IMR-90 (cell line): Measurements from ENCODE around the gene SNRNP40. TPM values are rescaled to one million over a fixed set of nuclear protein-coding genes. Genes with fewer than 3 reads are reported as not detected.

ENCODE experiments used
- ATAC-seq: fragments of 200-7000 bp; cut with Tn5 transposase; 2 replicates; pipeline ENCODE4 v1.9.1; 2020; ENCODE audit warnings: low read depth, mild to moderate bottlenecking, moderate library complexity
- BruUV-seq: library from RNA; stranded (reverse); fragments of 400-500 nt; replicated peaks from 2 replicates; lab custom pipeline; 2021; lab: Mats Ljungman, UMichigan
- CTCF ChIA-PET: fragments of 300-600 bp; formaldehyde crosslinking; extraction: SDS; loops from one replicate; lab custom pipeline; 2021; ENCODE audit warnings: antibody characterized with exemption; lab: Yijun Ruan, JAX
- POLR2A ChIA-PET: fragments of 300-600 bp; sonication (Branson Sonifier 250); formaldehyde crosslinking; loops from one replicate; lab custom pipeline; 2022; ENCODE audit warnings: antibody characterized with exemption; ENCODE audit not compliant: unreplicated experiment; lab: Charles Lee
- DNase-seq: peaks from one replicate; pipeline ENCODE4 v3.0.0; 2013
- H2AFZ ChIP-seq: replicated peaks from 2 replicates; pipeline ENCODE3; 2013; ENCODE audit warnings: low read length, mild to moderate bottlenecking; ENCODE audit not compliant: poor library complexity
- H2AK5ac ChIP-seq: 2 replicates; pipeline ENCODE4 v1.6.1; 2013; ENCODE audit warnings: low read depth, low read length, inconsistent platforms
- H2AK9ac ChIP-seq: replicated peaks from 2 replicates; pipeline ENCODE3; 2013; ENCODE audit warnings: mild to moderate bottlenecking, low read depth, low read length, moderate library complexity; ENCODE audit not compliant: poor library complexity
- H2BK120ac ChIP-seq: 2 replicates; pipeline ENCODE4 v1.6.1; 2013; ENCODE audit warnings: low read depth, low read length, inconsistent platforms
- H2BK15ac ChIP-seq: 3 replicates; pipeline ENCODE4 v1.6.1; 2013; ENCODE audit warnings: low read depth, low read length, inconsistent platforms
- H2BK20ac ChIP-seq: 2 replicates; pipeline ENCODE4 v1.6.1; 2013; ENCODE audit warnings: low read depth, mild to moderate bottlenecking, inconsistent platforms, low read length, moderate library complexity
- H2BK5ac ChIP-seq: 2 replicates; pipeline ENCODE4 v1.6.1; 2013; ENCODE audit warnings: mild to moderate bottlenecking, low read depth, low read length, inconsistent platforms; ENCODE audit not compliant: poor library complexity, severe bottlenecking
- H3K14ac ChIP-seq: replicated peaks from 2 replicates; pipeline ENCODE4 v1.6.1; 2013; ENCODE audit warnings: low read depth, low read length, inconsistent platforms
- H3K18ac ChIP-seq: 2 replicates; pipeline ENCODE4 v1.6.1; 2013; ENCODE audit warnings: low read depth, low read length, control low read depth
- H3K23ac ChIP-seq: 2 replicates; pipeline ENCODE4 v1.6.1; 2013; ENCODE audit warnings: low read depth, low read length, inconsistent platforms
- H3K27ac ChIP-seq: 2 replicates; pipeline ENCODE4 v1.5.1; 2013; ENCODE audit warnings: mild to moderate bottlenecking, control low read depth, low read length; ENCODE audit not compliant: insufficient read depth
- H3K27me3 ChIP-seq: 2 replicates; pipeline ENCODE4 v1.6.1; 2013; ENCODE audit warnings: low read length; ENCODE audit not compliant: control insufficient read depth, insufficient read depth
- H3K36me3 ChIP-seq: 2 replicates; pipeline ENCODE4 v1.6.1; 2013; ENCODE audit warnings: low read length, mixed read lengths; ENCODE audit not compliant: control insufficient read depth, insufficient read depth
- H3K4ac ChIP-seq: 2 replicates; pipeline ENCODE4 v1.6.1; 2013; ENCODE audit warnings: low read depth, low read length, inconsistent platforms
- H3K4me1 ChIP-seq: 2 replicates; pipeline ENCODE4 v1.6.1; 2013; ENCODE audit warnings: low read length, mixed read lengths; ENCODE audit not compliant: control insufficient read depth, insufficient read depth
- H3K4me2 ChIP-seq: 2 replicates; pipeline ENCODE4 v1.6.1; 2013; ENCODE audit warnings: low read depth, mild to moderate bottlenecking, control low read depth, low read length, moderate library complexity
- H3K4me3 ChIP-seq: 2 replicates; pipeline ENCODE4 v1.5.1; 2013; ENCODE audit warnings: low read depth, mild to moderate bottlenecking, control low read depth, low read length, moderate library complexity; ENCODE audit not compliant: insufficient read depth
- H3K56ac ChIP-seq: 2 replicates; pipeline ENCODE4 v1.6.1; 2013; ENCODE audit warnings: low read length, inconsistent platforms; ENCODE audit not compliant: insufficient read depth; ENCODE audit errors: extremely low read depth
- H3K79me1 ChIP-seq, 2 experiments: 2 replicates each; pipeline ENCODE4 v1.6.1; 2013; ENCODE audit warnings: low read length in 2 of 2, inconsistent platforms in 1 of 2, low read depth in 1 of 2
- H3K9ac ChIP-seq: 2 replicates; pipeline ENCODE4 v1.6.1; 2013; ENCODE audit warnings: low read depth, low read length, control low read depth
- H3K9me1 ChIP-seq: 2 replicates; pipeline ENCODE4 v1.6.1; 2013; ENCODE audit warnings: low read length, inconsistent platforms; ENCODE audit not compliant: insufficient read depth
- H3K9me3 ChIP-seq: 2 replicates; pipeline ENCODE4 v1.6.1; 2013; ENCODE audit warnings: low read length; ENCODE audit not compliant: control insufficient read depth, insufficient read depth
- H4K20me1 ChIP-seq: 2 replicates; pipeline ENCODE4 v1.6.1; 2013; ENCODE audit warnings: low read length, inconsistent platforms; ENCODE audit not compliant: insufficient read depth
- H4K5ac ChIP-seq: 2 replicates; pipeline ENCODE4 v1.6.1; 2013; ENCODE audit warnings: mild to moderate bottlenecking, low read depth, low read length, control low read depth
- H4K8ac ChIP-seq, 2 experiments: 2 replicates each; pipeline ENCODE4 v1.6.1; 2013; ENCODE audit warnings: low read depth in 2 of 2, low read length in 2 of 2, control low read depth in 1 of 2, inconsistent platforms in 1 of 2
- H4K91ac ChIP-seq: 2 replicates; pipeline ENCODE4 v1.6.1; 2013; ENCODE audit warnings: low read depth, low read length, inconsistent platforms; ENCODE audit not compliant: insufficient read depth
- MXI1 ChIP-seq: IDR thresholded peaks from 2 replicates; pipeline ENCODE4 v1.6.1; 2012; ENCODE audit warnings: low read depth, mild to moderate bottlenecking, low read length, moderate library complexity, borderline replicate concordance
- POLR2A ChIP-seq: IDR thresholded peaks from 2 replicates; pipeline ENCODE4 v1.6.1; 2012; ENCODE audit warnings: mild to moderate bottlenecking, low read depth, low read length
- RAD21 ChIP-seq: IDR thresholded peaks from 2 replicates; pipeline ENCODE4 v1.6.1; 2012; ENCODE audit warnings: low read length, improper control_type of control experiment
- WGBS, 2 experiments: methylation state at CpG; one replicate each; pipeline versions ENCODE4 v1.1.5 to v1.1.7; 2013; ENCODE audit warnings: missing lambda C conversion rate in 2 of 2; ENCODE audit not compliant: insufficient read length in 1 of 2; ENCODE audit errors: extremely low coverage in 2 of 2; 5-methylcytosine and 5-hydroxymethylcytosine counted together
- dilution Hi-C: fragments of 300-500 bp; cut with HindIII; formaldehyde crosslinking; loops from one replicate; pipeline ENCODE4 v1.14.3; 2018; ENCODE audit warnings: low sequenced_read_pairs; ENCODE audit not compliant: unreplicated experiment
- in situ Hi-C: fragments of 300-500 bp; cut with MboI; formaldehyde crosslinking; loops from 3 replicates; pipeline ENCODE4 v1.14.3; 2019; ENCODE audit warnings: low sequenced_read_pairs, inconsistent platforms, mixed read lengths
- intact Hi-C: fragments of 100-400 bp; cut with micrococcal nuclease; formaldehyde crosslinking; loops from 2 replicates; pipeline ENCODE4 v1.10.0; 2022
- polyA plus RNA-seq, 3 experiments: library from polyadenylated mRNA; depleted of rRNA; stranded (reverse); fragments of >200 nt; gene quantifications; 2 replicates each; pipeline ENCODE4 v1.2.3, GENCODE V29; 2012; ENCODE audit warnings: low replicate concordance in 1 of 3
- total RNA-seq: library from RNA; depleted of rRNA; stranded (reverse); fragments of >200 nt; gene quantifications from 2 replicates; pipeline ENCODE4 v1.2.3, GENCODE V29; 2012
- TF ChIP-seq, protein P1 (sequence below): conservative IDR thresholded peaks from 2 replicates; pipeline ENCODE4 v1.5.1; 2012; ENCODE audit warnings: mild to moderate bottlenecking, low read depth, low read length, improper control_type of control experiment

The SNRNP40 gene
- total and polyA plus RNA-seq, 2 of the 4 experiments (the other 2 are of a cell fraction), result 52.3 to 178 TPM

DNA sequence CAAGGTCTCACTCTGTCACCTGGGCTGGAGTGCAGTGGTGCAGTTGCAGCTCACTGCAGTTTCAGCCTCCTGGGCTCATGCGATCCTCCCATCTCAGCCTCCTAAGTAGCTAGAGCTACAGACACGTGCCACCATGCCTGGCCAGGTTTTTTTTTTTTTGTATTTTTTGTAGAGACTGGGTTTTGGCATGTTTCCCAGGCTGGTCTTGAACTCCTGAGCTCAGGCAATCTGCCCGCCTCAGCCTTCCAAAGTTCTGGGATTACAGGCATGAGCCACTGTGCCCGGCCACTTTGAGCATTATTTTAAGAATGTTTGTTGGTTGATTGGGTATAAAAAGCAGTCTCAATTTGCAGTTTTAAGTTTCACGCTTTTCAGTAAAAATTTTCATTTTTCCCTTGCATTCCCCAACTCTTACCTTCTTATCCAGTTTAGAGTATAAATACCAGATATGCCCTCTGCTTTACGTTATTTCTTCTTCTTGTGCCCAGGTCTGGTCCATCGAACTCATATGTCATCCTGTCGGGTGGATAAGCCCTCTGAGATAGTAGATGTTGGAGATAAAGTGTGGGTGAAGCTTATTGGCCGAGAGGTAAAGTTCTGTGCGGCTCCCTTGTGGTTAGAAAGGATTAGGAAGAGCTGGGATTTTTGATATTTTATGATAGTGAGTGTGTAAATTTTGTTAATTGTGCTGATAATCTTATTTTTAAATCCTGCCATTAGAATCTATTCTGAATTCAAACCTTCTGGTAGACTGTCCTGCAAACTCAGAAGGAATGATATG, 40.3 kb upstream of the SNRNP40 start:
- DNase-seq (no peak), ATAC-seq (no peak)
- no peak overlapping the region for H3K4me2 ChIP-seq
- no peak overlapping the region for H4K5ac ChIP-seq
- no peak overlapping the region for H3K27ac ChIP-seq
- H3K27me3 ChIP-seq, result no peaks in the 10 kb centered on the region
- BruUV-seq, result no TSS peak
- H4K8ac ChIP-seq, result no peak overlapping the region
- no peak overlapping the region for H3K4me3 ChIP-seq
- no peak overlapping the region for H2BK120ac ChIP-seq
- POLR2A ChIA-PET, result no interaction called here
- H3K9me3 ChIP-seq, result no peaks in the 10 kb centered on the region
- H3K4ac ChIP-seq, result no peak overlapping the region
- TF ChIP-seq MXI1 (no peak), POLR2A (no peak), RAD21 (no peak)
- TF ChIP-seq, protein P1, sequence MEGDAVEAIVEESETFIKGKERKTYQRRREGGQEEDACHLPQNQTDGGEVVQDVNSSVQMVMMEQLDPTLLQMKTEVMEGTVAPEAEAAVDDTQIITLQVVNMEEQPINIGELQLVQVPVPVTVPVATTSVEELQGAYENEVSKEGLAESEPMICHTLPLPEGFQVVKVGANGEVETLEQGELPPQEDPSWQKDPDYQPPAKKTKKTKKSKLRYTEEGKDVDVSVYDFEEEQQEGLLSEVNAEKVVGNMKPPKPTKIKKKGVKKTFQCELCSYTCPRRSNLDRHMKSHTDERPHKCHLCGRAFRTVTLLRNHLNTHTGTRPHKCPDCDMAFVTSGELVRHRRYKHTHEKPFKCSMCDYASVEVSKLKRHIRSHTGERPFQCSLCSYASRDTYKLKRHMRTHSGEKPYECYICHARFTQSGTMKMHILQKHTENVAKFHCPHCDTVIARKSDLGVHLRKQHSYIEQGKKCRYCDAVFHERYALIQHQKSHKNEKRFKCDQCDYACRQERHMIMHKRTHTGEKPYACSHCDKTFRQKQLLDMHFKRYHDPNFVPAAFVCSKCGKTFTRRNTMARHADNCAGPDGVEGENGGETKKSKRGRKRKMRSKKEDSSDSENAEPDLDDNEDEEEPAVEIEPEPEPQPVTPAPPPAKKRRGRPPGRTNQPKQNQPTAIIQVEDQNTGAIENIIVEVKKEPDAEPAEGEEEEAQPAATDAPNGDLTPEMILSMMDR, result no peak
- intact Hi-C loops (loop anchor here (10.0 kb wide), 1 partner anchor 532 kb away; no protein-coding TSS in a partner anchor), dilution Hi-C loops (no loop called here), in situ Hi-C loops (no loop called here)
- H2BK20ac ChIP-seq, result no peak overlapping the region
- no peak overlapping the region for H3K56ac ChIP-seq
- CTCF ChIA-PET, result interaction anchor here (0.6 kb wide), 1 partner anchor 25 kb away, joined by 3 read pairs; no protein-coding TSS in a partner anchor
- no peak overlapping the region for H3K18ac ChIP-seq
- H2BK15ac ChIP-seq, result no peak overlapping the region
- no peaks in the 10 kb centered on the region for H3K4me1 ChIP-seq
- H2AFZ ChIP-seq, result no peak overlapping the region
- H4K20me1 ChIP-seq, result no peaks in the 10 kb centered on the region
- no peak overlapping the region for H3K9ac ChIP-seq
- WGBS, 2 experiments, result 80% methylated on average over 1 of the region's 10 CpGs; no CpG with 5 or more reads in 1 of the 2 experiments
- no peak overlapping the region for H3K14ac ChIP-seq
- H3K9me1 ChIP-seq, result no peaks in the 10 kb centered on the region
- no peak overlapping the region for H4K91ac ChIP-seq
- H2BK5ac ChIP-seq, result no peak overlapping the region
- no peak overlapping the region for H2AK5ac ChIP-seq
- no peak overlapping the region for H3K23ac ChIP-seq
- no peak overlapping the region for H2AK9ac ChIP-seq
- 0 out of 4 replicates have a peak, but pooled peaks cover 0 to 2% of the 10 kb centered on the region in 2 experiments for H3K79me1 ChIP-seq
- peaks cover 3% of the 10 kb centered on the region for H3K36me3 ChIP-seq
